ENCODE measurements around the gene PLCG2. TPM values are rescaled to one million over a fixed set of nuclear protein-coding genes. Genes with fewer than 3 reads are reported as not detected.

Gene PLCG2
- total and polyA plus RNA-seq, 12 donors = 2.4 to 18.2 (median 6.2) TPM

- Histone ChIP-seq H3K9me3 (peaks cover 0 to under 1% (median 0%) of the 10 kb centered on the region in 11 donors), H3K27ac (peak overlapping the region in 1 of 10 donors; percentile 14), H3K27me3 (peaks cover 0 to 12% (median 0%) of the 10 kb centered on the region in 7 donors), H3K4me1 (peaks cover 0 to 51% (median 0%) of the 10 kb centered on the region in 9 donors), H3K36me3 (no peaks in the 10 kb centered on the region), H3K4me3 (no peak overlapping the region)
- intact Hi-C loops (cut with DNase I) = no loop called here
- DNase-seq = no peak
- no peak for ATAC-seq
- TF ChIP-seq CTCF (IDR thresholded peaks at IDR 0.05) = no peak
- WGBS, 2 donors = 94 to 95% methylated on average over 4 of the region's 4 CpGs
Measured at GRCh38 chr16:81818905-81819304, 39.8 kb downstream of the PLCG2 start.

- intact Hi-C loops (cut with DNase I) = no loop called here
- no peak overlapping the region for H3K4me3 ChIP-seq
- no peak for DNase-seq
- TF ChIP-seq CTCF (IDR thresholded peaks at IDR 0.05) = no peak
- H3K27ac ChIP-seq = peak overlapping the region in 1 of 10 donors; percentile 36
- peaks cover 0 to 6% (median 0%) of the 10 kb centered on the region in 7 donors for H3K27me3 ChIP-seq
- H3K36me3 ChIP-seq = no peaks in the 10 kb centered on the region
- peaks cover 0 to 46% (median 0%) of the 10 kb centered on the region in 9 donors for H3K4me1 ChIP-seq
- ATAC-seq = no peak
- H3K9me3 ChIP-seq = peaks cover 0 to 9% (median 0%) of the 10 kb centered on the region in 11 donors
- WGBS, 2 donors = 71 to 73% methylated on average over 10 of the region's 10 CpGs
Measured at GRCh38 chr16:81821436-81822128, 42.5 kb downstream of the PLCG2 start.

GRCh38 chr16:81823111-81823510 lies 44.0 kb downstream of the PLCG2 start:
- H3K27ac ChIP-seq = peak overlapping the region in 5 of 10 donors; percentile 13 to 78 (median 39)
- H3K36me3 ChIP-seq = no peaks in the 10 kb centered on the region
- ATAC-seq (peak in 7 of 8 donors; percentile 34 to 67 (median 62)), DNase-seq (peak in 1 of 2 donors; percentile 24)
- TF ChIP-seq CTCF (IDR thresholded peaks at IDR 0.05) = no peak
- peaks cover 0 to 39% (median 0%) of the 10 kb centered on the region in 9 donors for H3K4me1 ChIP-seq
- peaks cover 0 to 9% (median 0%) of the 10 kb centered on the region in 11 donors for H3K9me3 ChIP-seq
- intact Hi-C loops (cut with DNase I) = no loop called here
- H3K27me3 ChIP-seq = peaks cover 0 to 6% (median 0%) of the 10 kb centered on the region in 7 donors
- no peak overlapping the region for H3K4me3 ChIP-seq
- 33 to 57% methylated on average over 8 of the region's 8 CpGs for WGBS, 2 donors

GRCh38 chr16:81823734-81824133 lies 44.6 kb downstream of the PLCG2 start:
- no peak for TF ChIP-seq CTCF (IDR thresholded peaks at IDR 0.05)
- 88 to 95% methylated on average over 1 of the region's 1 CpG for WGBS, 2 donors
- Histone ChIP-seq H3K4me3 (no peak overlapping the region), H3K4me1 (peaks cover 0 to 34% (median 0%) of the 10 kb centered on the region in 9 donors), H3K36me3 (no peaks in the 10 kb centered on the region), H3K27me3 (peaks cover 0 to 6% (median 0%) of the 10 kb centered on the region in 7 donors), H3K27ac (peak overlapping the region in 3 of 10 donors; percentile 16 to 78 (median 65)), H3K9me3 (peaks cover 0 to 9% (median 0%) of the 10 kb centered on the region in 11 donors)
- intact Hi-C loops (cut with DNase I) = no loop called here
- no peak for DNase-seq
- no peak for ATAC-seq

Measured in heart right ventricle (tissue), 16 donors.